MM.1S (cell line): ENCODE data around the gene ASB12.

Experiments
- DNase-seq: peaks from one replicate; pipeline ENCODE4 v3.0.0-alpha.2; 2015
- H2AFZ ChIP-seq: fragments of 300-600 bp; sonication (generic); 2 replicates; pipeline ENCODE4 v1.6.0; 2016; ENCODE audit warnings: antibody characterized with exemption, low read length
- H3F3A ChIP-seq: fragments of 300-600 bp; sonication (generic); 2 replicates; pipeline ENCODE4 v1.6.1; 2016; ENCODE audit warnings: mild to moderate bottlenecking, antibody characterized with exemption, low read length, moderate library complexity, mixed read lengths; ENCODE audit not compliant: insufficient read depth
- H3K27ac ChIP-seq: fragments of 300-600 bp; sonication (generic); 2 replicates; pipeline ENCODE4 v1.5.1; 2016; ENCODE audit warnings: mild to moderate bottlenecking, low read length
- H3K27me3 ChIP-seq: fragments of 300-600 bp; sonication (generic); replicated peaks from 2 replicates; pipeline ENCODE4 v1.6.0; 2016; ENCODE audit warnings: low read length; ENCODE audit not compliant: insufficient read depth
- H3K36me3 ChIP-seq: fragments of 300-600 bp; sonication (generic); replicated peaks from 2 replicates; pipeline ENCODE4 v1.6.1; 2016; ENCODE audit warnings: mild to moderate bottlenecking, low read length, mixed read lengths; ENCODE audit not compliant: insufficient read depth
- H3K4me1 ChIP-seq: fragments of 300-600 bp; sonication (generic); 2 replicates; pipeline ENCODE4 v1.6.1; 2016; ENCODE audit warnings: low read length, mixed read lengths
- H3K4me2 ChIP-seq: fragments of 300-600 bp; sonication (generic); 2 replicates; pipeline ENCODE4 v1.6.0; 2016; ENCODE audit warnings: low read depth, low read length
- H3K4me3 ChIP-seq: fragments of 300-600 bp; sonication (generic); 2 replicates; pipeline ENCODE4 v1.5.1; 2016; ENCODE audit warnings: low read length, mixed read lengths
- H3K79me2 ChIP-seq: fragments of 300-600 bp; sonication (generic); 2 replicates; pipeline ENCODE4 v1.6.1; 2016; ENCODE audit warnings: mixed run types, low read length, mixed read lengths
- H3K9ac ChIP-seq: fragments of 300-600 bp; sonication (generic); 2 replicates; pipeline ENCODE4 v1.6.1; 2016; ENCODE audit warnings: low read length, mixed read lengths
- H3K9me2 ChIP-seq: fragments of 300-600 bp; sonication (generic); replicated peaks from 2 replicates; pipeline ENCODE4 v1.6.1; 2016; ENCODE audit warnings: mild to moderate bottlenecking, low read length, mixed read lengths; ENCODE audit not compliant: insufficient read depth
- H3K9me3 ChIP-seq: fragments of 300-600 bp; sonication (generic); replicated peaks from 2 replicates; pipeline ENCODE4 v1.6.1; 2016; ENCODE audit warnings: mild to moderate bottlenecking, low read length, mixed read lengths; ENCODE audit not compliant: insufficient read depth
- H4K20me1 ChIP-seq: fragments of 300-600 bp; sonication (generic); 2 replicates; pipeline ENCODE4 v1.6.1; 2016; ENCODE audit warnings: mild to moderate bottlenecking, low read length, moderate library complexity, mixed read lengths; ENCODE audit not compliant: insufficient read depth
- CTCF ChIP-seq: fragments of 300-600 bp; sonication (generic); IDR thresholded peaks from 2 replicates; pipeline ENCODE4 v1.5.1; 2016; ENCODE audit warnings: antibody characterized with exemption, low read length, mixed read lengths
- EZH2 ChIP-seq: fragments of 300-600 bp; sonication (generic); optimal IDR thresholded peaks from 2 replicates; pipeline ENCODE3; 2017; ENCODE audit warnings: low read depth, mild to moderate bottlenecking, antibody characterized with exemption, low read length, mixed read lengths
- EZH2phosphoT487 ChIP-seq: fragments of 300-600 bp; sonication (generic); IDR thresholded peaks from 2 replicates; pipeline ENCODE4 v1.6.1; 2018; ENCODE audit warnings: antibody characterized with exemption, low read length

Gene ASB12

GRCh38 chrX:64187762-64188150, 42.7 kb downstream of the ASB12 start:
- no peaks in the 10 kb centered on the region for H3K9me2 ChIP-seq
- H3K9ac ChIP-seq = no peak overlapping the region
- no peaks in the 10 kb centered on the region for H3K36me3 ChIP-seq
- no peak overlapping the region for H3K27ac ChIP-seq
- H2AFZ ChIP-seq = no peak overlapping the region
- no peaks in the 10 kb centered on the region for H4K20me1 ChIP-seq
- H3F3A ChIP-seq = no peaks in the 10 kb centered on the region
- no peaks in the 10 kb centered on the region for H3K9me3 ChIP-seq
- no peak overlapping the region for H3K4me2 ChIP-seq
- no peaks in the 10 kb centered on the region for H3K79me2 ChIP-seq
- no peak for TF ChIP-seq EZH2
- no peak for TF ChIP-seq EZH2phosphoT487
- no peak for TF ChIP-seq CTCF
- H3K27me3 ChIP-seq = no peaks in the 10 kb centered on the region
- no peaks in the 10 kb centered on the region for H3K4me1 ChIP-seq
- no peak overlapping the region for H3K4me3 ChIP-seq
- DNase-seq = no peak

GRCh38 chrX:64186974-64187761, 43.2 kb downstream of the ASB12 start:
- no peak overlapping the region for H2AFZ ChIP-seq
- H3K36me3 ChIP-seq = no peaks in the 10 kb centered on the region
- no peak overlapping the region for H3K4me2 ChIP-seq
- no peaks in the 10 kb centered on the region for H3K9me3 ChIP-seq
- H3K9me2 ChIP-seq = no peaks in the 10 kb centered on the region
- TF ChIP-seq EZH2phosphoT487 = no peak
- no peaks in the 10 kb centered on the region for H4K20me1 ChIP-seq
- H3K9ac ChIP-seq = no peak overlapping the region
- H3K4me3 ChIP-seq = no peak overlapping the region
- H3K4me1 ChIP-seq = no peaks in the 10 kb centered on the region
- H3K27ac ChIP-seq = no peak overlapping the region
- no peaks in the 10 kb centered on the region for H3F3A ChIP-seq
- DNase-seq = no peak
- no peaks in the 10 kb centered on the region for H3K79me2 ChIP-seq
- H3K27me3 ChIP-seq = no peaks in the 10 kb centered on the region

GRCh38 chrX:64184396-64184795, 46.0 kb downstream of the ASB12 start:
- Histone ChIP-seq H3K9ac (no peak overlapping the region), H4K20me1 (no peaks in the 10 kb centered on the region), H3K79me2 (no peaks in the 10 kb centered on the region), H2AFZ (no peak overlapping the region), H3K4me2 (no peak overlapping the region), H3K4me3 (no peak overlapping the region), H3K9me3 (no peaks in the 10 kb centered on the region), H3K36me3 (no peaks in the 10 kb centered on the region), H3K27ac (no peak overlapping the region), H3F3A (no peaks in the 10 kb centered on the region), H3K27me3 (no peaks in the 10 kb centered on the region), H3K4me1 (no peaks in the 10 kb centered on the region), H3K9me2 (no peaks in the 10 kb centered on the region)
- no peak for DNase-seq
- TF ChIP-seq EZH2 (no peak), CTCF (no peak), EZH2phosphoT487 (no peak)

GRCh38 chrX:64182208-64182607, 48.2 kb downstream of the ASB12 start:
- H3K79me2 ChIP-seq = no peaks in the 10 kb centered on the region
- no peaks in the 10 kb centered on the region for H4K20me1 ChIP-seq
- H2AFZ ChIP-seq = no peak overlapping the region
- DNase-seq = no peak
- no peak overlapping the region for H3K4me3 ChIP-seq
- no peaks in the 10 kb centered on the region for H3K4me1 ChIP-seq
- no peak overlapping the region for H3K27ac ChIP-seq
- H3F3A ChIP-seq = no peaks in the 10 kb centered on the region
- H3K4me2 ChIP-seq = no peak overlapping the region
- H3K27me3 ChIP-seq = no peaks in the 10 kb centered on the region
- TF ChIP-seq CTCF (no peak), EZH2 (no peak), EZH2phosphoT487 (no peak)
- H3K9me2 ChIP-seq = no peaks in the 10 kb centered on the region
- H3K9me3 ChIP-seq = no peaks in the 10 kb centered on the region
- H3K36me3 ChIP-seq = no peaks in the 10 kb centered on the region
- no peak overlapping the region for H3K9ac ChIP-seq
